Fibroblast of skin of abdomen (primary cell): Measurements from ENCODE around the gene DENND1B. TPM values are rescaled to one million over a fixed set of nuclear protein-coding genes. Genes with fewer than 3 reads are reported as not detected.

ENCODE experiments used
- DNase-seq: peaks from one replicate; pipeline ENCODE4 v3.0.0-alpha.2; 2013
- polyA plus RNA-seq, 2 experiments: library from polyadenylated mRNA; unstranded; fragments of 120-200 nt; gene quantifications; one replicate each; pipeline ENCODE4 v1.2.1, GENCODE V29; 2013; ENCODE audit not compliant: insufficient read length in 2 of 2

DENND1B gene, protein sequence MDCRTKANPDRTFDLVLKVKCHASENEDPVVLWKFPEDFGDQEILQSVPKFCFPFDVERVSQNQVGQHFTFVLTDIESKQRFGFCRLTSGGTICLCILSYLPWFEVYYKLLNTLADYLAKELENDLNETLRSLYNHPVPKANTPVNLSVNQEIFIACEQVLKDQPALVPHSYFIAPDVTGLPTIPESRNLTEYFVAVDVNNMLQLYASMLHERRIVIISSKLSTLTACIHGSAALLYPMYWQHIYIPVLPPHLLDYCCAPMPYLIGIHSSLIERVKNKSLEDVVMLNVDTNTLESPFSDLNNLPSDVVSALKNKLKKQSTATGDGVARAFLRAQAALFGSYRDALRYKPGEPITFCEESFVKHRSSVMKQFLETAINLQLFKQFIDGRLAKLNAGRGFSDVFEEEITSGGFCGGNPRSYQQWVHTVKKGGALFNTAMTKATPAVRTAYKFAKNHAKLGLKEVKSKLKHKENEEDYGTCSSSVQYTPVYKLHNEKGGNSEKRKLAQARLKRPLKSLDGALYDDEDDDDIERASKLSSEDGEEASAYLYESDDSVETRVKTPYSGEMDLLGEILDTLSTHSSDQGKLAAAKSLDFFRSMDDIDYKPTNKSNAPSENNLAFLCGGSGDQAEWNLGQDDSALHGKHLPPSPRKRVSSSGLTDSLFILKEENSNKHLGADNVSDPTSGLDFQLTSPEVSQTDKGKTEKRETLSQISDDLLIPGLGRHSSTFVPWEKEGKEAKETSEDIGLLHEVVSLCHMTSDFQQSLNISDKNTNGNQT
- 4.3 TPM for polyA plus RNA-seq (2013, experiment 1 of 2; ENCODE audit: insufficient read length)
- 4.1 TPM for polyA plus RNA-seq (2013, experiment 2 of 2; ENCODE audit: insufficient read length)

DNA sequence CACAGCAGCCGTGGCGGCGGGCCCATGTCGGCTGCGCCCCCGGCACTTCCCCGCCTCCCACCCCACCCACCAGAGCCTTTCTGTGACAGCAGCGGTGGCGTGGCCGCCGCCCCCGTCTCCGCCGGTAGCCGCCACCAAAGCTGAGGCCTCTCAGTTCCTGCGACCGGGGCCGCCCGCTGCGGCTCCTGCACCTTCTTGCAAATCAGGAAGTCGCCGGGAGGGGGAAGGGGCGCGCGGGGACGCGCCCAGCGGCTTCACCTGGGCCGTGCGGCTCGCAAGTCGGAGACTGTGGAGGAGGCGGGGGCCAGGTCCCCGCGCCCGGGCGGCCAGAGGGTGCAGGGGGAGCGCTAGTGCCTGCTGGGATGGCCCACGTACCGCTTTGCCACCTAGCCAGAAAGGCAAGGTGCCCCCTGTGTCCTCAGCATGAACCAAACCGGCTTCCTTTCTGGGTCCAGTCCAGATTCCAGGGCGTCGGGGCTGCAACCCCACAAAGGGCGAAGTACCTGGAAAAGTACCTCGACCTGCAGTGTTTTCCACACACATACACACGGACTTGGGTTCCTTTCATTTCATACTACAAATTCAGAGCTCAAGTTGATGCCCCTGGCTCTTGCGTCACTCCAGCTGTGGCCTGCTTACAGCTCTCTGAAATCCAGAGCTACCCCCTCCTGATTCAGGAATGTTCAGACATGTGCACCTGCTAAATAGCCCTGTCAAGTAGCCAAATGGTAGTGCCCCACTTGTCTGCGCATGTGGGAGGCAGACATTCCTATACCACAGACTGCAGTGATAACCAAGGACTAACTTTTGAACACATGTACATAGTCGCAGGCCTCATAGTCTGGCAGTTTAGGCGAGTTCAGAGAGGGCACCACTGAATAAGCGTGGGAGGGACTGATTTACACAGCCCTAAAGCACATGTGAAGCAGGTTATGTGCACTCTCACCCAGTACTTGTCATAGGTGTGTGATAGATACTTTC is at the start of gene DENND1B:
Gene DENND1B, minus strand, starts transcription at position 199 of the 981 bp plus-strand sequence. CDS start 325 bp downstream, outside the sequence.
- peak; percentile 74 for DNase-seq

DNA sequence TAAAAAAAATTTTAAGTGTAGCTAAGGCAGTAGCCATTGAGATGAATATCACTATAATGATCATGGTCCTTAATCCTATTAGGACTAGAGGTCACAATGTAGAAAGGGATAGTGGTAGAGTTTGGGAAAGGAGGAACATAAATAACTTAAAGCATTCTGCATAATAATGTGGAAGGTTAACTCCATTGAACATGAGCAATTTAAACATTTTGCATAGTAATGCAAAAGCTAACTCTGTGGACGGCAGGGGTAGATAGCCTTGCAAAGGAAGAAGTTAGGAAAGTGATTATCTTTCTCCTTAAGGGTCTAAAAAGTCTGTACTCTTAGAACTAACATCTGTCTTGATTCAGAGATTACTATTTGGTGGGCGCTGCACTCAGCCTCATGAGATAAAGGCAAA is 39.0 kb upstream of the DENND1B start:
- DNase-seq: no peak

DNA sequence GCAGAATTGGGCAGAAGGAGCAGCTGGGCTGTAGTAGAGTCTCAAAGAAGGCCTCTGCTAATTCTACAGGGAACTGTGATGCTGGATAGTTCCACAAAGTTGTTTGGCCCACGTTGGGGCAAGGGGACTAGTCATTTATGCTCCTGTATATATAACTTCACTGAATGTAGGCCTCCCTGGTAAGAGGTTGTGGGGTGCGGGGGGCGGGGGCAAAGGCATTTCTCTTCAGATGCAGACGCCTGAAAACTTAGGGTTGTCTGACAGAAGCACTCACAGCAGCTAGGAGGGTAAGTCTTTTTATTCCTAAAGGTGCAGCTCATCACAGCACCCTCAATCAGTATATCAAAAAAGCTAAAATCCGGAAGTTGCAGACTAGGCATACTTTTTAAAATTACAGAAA is 38.5 kb upstream of the DENND1B start:
- DNase-seq: no peak

DNA sequence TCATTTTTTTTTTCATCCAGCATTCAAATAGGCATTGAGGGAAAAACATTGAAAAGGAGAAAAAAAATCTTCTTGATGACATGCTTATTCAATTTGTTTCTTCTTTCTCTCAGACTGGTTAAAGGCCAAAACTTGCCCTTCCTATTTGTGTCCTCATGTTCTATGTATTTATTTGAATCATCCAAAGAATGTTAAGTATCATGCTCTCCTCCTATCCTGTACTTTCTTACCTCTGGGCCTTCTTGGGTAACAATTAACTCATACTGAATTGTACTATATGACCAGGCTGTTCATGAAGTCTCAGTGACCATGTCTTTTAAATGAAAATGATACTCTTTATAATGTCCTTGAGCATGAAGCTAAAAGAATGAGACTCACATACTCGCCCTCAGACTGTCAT is 36.5 kb upstream of the DENND1B start:
- no peak for DNase-seq

DNA sequence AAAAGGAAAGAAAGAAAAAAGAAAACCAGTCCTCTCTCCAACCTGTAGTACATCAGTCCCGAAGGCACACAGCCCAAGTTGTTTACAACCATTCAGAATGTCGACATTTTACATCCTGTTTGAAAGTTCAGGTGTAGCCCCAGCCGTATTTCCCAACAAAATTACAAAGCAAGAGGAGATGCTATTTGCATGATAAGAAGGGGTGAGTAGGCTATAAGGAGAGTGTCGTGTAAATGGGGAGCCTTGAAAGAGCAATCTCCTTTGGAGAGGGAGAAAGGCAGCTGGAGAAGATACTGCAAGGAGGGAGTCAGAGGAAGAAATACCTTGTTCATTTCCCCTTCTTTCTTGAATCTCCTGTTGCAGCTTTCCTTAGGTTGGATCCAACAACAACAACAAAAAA is 35.5 kb upstream of the DENND1B start:
- DNase-seq: no peak

DNA sequence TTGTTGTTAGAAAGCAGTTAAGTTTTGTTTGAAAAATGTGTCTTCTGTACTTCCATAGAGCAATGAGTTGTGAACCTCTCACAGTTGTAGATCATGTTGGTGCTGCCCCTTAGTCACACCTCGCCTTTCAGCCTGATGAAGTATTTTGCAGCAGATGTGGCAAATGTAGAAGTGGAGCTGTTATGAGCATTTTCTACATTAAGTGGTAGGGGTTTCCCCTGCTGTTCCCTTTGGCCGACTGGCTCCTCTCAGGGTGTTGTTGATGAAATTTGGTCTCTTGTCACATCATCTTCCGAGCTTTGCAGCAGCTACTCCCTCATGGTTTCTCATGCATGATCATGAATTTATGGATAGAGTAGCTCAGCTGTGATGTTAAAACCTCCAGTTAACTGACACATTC is 33.6 kb upstream of the DENND1B start:
- no peak for DNase-seq

DNA sequence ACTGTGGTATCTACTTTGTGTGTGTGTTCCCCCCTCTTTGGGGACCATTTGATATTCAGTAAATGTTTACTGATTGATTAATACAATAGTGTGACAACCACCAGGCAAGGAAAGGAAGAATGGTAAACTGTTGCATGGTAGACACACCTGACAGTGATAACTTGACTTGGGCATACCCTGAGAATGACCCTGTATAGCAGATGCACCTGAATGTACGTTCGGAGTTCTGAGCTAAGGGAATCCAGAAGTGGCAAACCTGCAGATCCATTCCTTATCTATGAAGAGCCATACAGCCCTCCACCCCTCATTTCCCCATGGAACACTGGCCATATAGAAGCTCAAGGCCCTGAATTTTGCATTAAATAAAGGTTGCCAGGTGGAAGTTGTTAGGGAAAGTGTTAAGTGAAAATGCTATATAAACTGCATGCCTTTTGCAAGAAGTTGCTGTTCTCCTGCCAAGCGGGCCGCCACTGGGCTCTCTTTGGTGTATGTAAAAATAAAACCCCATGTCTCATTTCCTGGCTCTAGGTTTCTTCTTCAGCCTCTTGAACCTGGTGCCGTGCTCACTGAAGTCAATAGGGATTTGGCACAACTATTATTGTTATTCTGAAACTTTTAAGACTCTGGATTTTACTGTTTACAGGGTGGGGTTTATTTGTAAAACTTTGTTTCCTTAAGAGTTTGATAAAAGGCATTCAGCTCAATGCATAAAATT is 32.6 kb upstream of the DENND1B start:
- no peak for DNase-seq

DNA sequence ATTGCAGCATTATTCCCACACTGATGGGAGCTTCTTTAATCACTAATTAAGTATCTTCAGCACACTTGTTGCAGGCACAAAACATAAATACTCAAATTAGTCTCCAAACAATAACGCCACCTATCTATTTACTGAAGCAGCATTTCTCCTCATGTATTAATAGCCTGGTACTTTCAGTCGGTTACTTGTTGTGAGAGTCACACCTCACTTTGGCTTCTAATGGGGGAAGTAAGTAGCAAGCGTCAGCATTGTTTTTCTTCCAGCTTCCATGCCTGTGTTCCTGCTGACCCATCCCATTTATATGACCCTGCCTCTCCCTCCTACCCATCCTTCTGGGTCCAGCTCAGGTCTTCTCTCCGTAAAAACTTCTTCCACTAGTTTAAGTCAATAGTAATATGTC is 31.9 kb upstream of the DENND1B start:
- no peak for DNase-seq

DNA sequence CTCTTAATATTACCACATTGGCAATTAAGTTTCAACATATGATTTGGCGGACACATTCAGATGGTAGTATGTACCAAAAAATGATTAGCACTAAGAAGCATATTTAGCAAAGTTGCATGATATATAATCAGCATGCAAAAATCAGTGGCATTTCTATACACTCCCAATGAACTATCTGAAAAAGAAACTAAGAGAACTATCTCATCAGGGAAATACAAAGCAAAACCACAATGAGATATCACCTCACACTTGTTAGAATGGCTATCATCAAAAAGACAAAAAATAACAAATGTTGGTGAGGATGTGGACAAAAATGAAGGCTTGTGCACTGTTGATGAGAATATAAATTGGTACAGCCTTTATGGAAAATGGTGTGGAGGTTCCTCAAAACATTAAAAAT is 31.4 kb upstream of the DENND1B start:
- DNase-seq: no peak

DNA sequence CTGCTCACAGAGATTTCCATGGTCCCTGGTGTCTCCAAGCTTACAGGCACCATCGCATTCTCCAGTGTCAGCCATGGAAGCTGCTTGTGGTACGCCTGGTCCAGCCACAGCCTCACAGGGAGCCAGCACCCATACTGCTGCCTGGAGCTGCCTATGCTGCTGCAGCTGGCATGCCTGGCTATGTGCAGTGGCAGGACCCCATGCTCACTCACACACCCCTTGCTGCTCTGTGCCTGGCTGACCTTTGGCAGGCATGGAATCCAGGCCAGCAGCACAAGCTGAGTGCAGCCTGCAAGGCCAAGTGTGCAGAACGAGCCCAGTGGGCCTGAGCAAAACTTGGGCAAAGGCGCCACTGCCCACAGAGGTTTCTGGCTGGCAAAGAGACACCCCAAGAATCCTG is 26.4 kb upstream of the DENND1B start:
- no peak for DNase-seq

DNA sequence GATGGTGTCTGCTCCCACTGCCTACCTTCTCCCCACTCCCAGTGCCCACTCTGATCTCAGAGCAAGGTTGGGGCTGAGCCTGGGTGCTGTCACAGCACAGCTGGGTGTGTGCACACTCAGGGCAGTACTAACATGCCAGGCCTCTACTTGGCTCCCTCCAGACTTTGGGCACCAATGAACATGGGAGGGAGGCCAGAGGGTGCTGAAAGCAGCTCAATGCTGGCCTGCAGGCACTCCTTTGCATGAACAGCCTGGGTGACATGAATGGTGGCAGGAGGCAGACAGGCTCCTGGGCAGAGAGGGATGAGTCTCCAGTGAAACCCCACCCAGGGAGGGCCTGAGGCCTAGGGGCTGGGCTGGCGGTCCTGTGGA is 25.8 kb upstream of the DENND1B start:
- DNase-seq: no peak

DNA sequence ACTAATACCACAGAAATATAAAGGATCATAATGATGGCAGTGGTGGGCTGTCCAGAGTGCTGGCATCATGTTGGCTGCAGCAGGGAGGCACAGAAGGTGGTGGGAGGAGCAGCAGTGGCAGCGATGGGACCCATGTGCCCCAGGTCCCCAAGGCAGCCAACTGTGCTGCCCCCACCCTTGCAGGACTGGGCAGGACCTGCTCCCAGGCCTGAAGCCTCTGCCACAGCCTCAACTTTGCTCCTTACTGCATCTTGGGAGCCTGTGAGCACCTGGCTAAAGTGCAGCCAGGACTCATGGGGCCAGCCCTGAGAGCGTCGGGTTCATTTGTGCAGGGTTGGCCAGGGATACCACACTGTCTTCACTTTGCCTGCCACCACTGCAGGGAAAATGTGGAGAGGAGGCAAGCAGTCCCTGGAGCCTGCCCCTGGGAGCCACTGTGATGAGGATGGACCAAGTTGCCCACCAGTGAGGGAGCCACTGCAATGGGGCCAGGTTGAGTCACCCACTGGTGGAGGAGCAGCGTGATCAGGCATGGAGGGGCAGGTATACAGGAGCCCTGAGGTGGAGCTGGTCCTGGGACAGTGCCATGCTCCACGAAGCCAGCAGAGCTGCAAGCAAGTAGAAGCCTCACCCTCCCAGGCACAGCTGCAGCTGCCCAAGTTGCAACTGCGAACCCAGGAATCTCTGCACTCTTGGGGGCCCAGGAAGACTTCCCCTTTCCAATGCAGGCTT is 25.3 kb upstream of the DENND1B start:
- DNase-seq: no peak

DNA sequence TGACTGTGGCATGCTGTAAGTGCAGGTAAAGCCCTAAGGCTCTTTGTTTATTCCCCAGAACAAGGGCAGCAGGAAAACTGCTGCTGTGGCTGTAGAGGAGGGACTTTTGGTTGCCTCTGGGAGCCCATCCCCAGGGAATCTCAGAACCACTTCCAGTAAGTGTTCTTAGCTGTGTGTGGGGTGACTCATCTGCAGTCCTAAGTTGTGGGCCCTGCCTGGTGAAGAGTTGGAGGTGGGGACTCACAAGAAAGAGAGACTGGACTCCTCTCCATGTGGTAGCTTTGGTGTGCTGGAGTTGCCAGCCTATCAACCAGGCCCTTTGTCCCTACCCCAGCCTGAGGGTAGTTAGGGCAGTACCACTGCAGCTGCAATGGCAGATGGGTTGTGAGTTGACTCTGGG is 24.0 kb upstream of the DENND1B start:
- peak; percentile 93 for DNase-seq

DNA sequence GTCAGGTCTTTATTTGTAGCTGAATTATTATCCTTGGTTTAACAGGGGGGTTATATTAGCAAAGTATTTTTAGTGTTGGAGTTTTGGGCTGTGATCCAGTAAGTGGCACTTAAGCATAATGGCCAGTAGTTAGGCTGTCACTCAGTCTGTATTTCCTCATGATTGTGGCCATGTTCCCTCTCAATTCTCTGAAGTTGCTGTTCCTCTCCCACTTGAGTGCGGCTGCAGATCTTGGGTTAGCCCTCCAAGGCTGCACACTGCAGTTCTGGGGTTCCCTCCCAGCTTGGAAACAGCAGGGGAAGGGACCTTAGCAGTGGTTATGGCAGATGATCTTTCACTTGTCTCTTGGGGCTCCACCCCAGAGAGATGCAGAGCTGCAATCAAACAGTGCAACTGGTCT is 23.2 kb upstream of the DENND1B start:
- no peak for DNase-seq

DNA sequence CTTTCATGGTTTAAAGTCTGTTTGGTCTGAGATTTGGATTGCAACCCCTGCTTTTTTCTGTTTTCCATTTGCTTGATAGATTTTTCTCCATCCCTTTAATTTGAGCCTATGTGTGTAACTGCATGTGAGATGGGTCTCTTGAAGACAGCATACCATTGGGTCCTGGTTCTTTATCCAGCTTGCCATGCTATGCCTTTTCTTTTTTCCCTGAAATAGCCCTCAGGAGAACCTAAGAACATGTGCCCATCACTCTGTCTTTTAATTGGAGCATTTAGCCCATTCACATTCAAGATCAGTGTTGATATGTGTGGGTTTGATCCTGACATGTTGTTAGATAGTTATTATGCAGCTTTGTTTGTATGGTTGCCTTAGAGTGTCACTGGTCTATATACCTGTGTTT is 21.7 kb upstream of the DENND1B start:
- DNase-seq: no peak

DNA sequence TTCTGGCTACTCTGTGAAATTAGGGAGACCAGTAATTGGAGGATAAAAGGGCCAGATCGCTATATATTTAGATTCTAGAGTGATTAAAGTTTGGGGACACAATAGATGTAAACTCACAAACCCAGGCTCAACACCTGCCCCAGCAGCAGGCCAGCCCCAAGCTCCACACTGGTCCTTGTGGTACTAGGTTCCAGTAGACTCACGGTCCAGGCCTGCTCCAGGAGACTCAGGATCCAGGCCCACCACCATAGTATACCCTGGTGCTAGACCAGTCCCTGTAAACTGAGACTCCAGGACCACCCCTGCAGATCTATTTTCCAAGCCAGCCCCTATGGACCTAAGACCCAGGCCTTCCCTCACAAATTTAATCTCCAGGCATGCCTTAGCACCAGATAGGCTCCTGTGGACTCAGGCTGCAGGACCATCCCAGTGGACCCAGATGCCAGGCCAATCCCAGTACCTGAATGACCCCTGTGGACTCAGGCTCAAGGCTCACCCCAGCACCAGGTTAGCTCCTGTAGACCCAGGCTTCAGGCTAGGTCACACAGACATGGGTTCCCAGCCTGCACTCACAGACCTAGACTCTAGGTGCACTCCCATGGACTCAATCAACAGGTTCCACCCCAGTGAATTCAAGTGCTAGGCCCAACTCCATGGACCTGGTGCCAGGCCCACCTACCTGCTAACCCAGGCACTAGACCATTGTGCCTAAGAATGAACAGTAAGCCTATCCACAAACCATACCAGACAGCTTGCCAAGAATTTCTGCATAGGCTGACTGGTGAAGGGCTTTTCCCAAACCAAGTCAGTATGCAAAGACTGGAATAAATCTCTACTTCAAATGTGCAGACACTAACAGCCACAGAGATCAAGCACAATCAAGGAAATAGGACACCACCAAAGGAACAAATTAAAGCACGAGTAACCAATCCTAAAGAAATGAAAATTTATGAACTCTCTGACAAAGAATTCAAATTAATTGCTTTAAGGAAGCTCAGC is 13.8 kb upstream of the DENND1B start:
- no peak for DNase-seq

DNA sequence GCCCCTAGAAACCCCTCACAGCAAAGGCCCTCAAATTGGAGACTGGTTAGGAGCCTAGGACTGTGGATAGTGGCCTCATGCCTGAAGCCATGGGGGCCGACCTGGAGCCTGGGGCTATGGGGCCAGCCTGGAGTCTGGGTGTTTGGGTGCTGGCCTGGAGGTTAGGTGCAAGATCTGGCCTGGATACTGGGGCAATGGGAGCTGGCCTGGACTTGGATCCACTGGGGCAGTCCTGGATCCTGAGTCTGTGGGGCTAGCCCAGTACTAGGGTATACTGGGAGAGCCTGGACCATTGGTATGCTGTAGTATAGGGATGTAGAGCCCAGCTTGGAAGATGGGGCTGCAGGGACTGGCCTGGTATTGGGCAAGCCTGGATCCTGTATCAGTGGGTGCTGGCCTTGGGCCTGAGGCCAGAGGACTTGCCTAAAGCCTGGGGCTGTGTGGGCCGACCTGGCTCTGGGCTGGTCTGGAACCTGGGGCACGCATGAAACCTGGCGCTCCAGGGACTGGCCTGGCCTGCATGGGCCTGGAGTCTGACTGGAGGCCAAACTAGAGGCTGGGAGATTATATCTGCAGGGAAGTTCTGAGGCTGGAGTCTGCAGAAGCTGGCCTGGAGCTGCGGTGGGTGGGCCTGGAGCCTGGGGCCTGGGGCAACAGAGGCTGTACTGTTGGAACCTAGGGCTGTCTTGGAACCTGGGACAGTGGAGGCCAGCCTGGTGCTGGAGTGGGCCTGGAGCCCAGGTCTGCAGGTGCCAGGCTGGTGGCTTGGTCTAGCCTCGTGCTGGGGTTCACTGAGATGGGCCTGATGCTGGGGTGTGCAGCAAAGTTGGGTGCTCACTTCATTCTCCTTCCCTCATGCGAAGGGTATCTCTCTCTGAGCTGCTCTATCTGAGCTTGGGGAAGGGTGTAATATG is 12.6 kb upstream of the DENND1B start:
- no peak for DNase-seq

DNA sequence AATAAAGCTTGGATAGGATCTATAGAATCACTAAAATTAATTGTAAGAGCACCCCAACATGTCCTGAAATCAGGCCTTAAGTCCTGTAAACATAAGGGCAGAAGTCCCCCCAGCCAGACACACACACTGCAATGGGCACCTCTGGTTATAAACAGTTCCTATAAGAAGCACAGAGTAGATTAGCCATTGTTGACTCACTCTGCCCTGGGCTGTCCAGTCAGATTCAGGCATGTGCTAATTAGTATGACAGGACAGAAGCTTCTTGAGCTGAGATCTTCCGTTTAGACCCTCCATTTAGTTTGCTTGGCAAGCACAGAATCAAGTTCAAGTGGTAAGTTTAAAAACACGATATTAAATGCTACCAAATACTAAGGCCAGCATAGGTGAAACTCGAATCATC is 11.8 kb upstream of the DENND1B start:
- peak; percentile 48 for DNase-seq

DNA sequence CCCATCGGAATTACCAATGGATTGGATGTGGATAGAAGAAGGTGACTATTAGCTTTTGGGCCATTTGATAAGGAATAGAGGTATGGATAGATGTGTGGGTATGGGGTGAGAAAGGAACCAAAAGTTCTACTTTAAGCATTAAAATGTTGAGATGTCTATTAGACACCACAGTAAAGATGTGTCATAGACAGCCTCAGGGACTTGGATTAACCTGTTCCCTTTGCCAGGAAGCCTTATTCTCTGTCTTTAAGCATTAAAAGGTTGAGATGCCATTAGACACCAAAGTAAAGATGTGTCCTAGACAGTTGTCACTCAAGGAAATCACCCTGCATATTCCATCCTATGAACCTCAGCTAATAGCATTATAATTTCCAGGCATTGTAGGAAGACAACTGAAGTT is 11.0 kb upstream of the DENND1B start:
- DNase-seq: no peak
